ENCODE results near the gene PGA4. TPM values are rescaled to one million over a fixed set of nuclear protein-coding genes. Genes with fewer than 3 reads are reported as not detected.

Gene PGA4
- total RNA-seq, 2 experiments from 2014 or later: not detected

DNA sequence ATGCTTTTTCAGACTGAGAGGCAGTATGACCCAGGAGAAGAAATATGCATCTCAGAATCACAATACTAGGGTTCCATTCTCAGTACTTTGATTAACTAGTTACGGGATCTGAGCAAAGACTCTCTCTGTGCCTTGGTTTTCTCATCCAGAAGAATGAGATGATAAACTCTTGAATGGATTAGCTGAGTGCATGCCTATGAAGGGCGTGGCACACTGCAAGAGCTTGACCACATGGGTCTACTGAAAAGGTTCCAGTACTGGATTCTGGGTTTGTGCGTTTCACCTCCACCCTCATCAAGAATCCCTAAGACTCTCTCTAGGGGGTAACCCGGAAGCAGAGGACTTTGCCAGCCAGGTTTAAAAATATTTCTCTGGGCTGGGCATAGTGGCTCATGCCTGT is 44.5 kb downstream of the PGA4 start:
- DNase-seq: no peak
- POLR2A ChIA-PET: no interaction called here
- H3K27ac Mint-ChIP-seq: no peak overlapping the region
- no peaks in the 10 kb centered on the region for H3K36me3 Mint-ChIP-seq (ENCODE audit: low read depth)
- H3K4me3 Mint-ChIP-seq: no peak overlapping the region
- no peaks in the 10 kb centered on the region for H3K9me3 Mint-ChIP-seq
- no peaks in the 10 kb centered on the region for H3K27me3 Mint-ChIP-seq
- peaks cover 7% of the 10 kb centered on the region for H3K4me1 Mint-ChIP-seq
- CTCF ChIA-PET: interaction anchor here (0.6 kb wide), 1 partner anchor 13 kb away, joined by 3 read pairs; no protein-coding TSS in a partner anchor

DNA sequence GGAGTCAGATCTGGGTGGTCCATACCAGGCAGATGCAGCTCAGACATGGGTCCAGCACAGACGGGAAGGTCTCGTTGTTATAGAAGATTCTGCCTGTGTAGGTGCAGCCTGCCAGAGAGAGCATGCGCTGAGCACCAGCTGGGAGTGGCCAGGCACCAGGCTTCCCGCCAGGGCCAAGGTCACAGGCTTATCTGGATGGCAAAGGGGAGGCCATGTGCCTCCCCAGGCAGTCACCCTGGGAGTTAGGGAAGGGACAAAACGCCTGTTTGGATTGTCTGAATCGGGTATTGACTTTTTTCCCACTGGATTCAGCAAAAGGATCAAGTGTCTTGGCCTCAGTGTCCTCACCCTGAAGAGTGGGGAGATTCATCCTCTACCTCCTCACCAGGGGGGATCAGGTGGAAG is 45.3 kb downstream of the PGA4 start:
- Mint-ChIP-seq H3K9me3 (no peaks in the 10 kb centered on the region), H3K36me3 (ENCODE audit: low read depth) (no peaks in the 10 kb centered on the region), H3K4me3 (no peak overlapping the region), H3K4me1 (peaks cover 7% of the 10 kb centered on the region), H3K27ac (no peak overlapping the region), H3K27me3 (no peaks in the 10 kb centered on the region)
- POLR2A ChIA-PET: no interaction called here
- CTCF ChIA-PET: no interaction called here
- no peak for DNase-seq

DNA sequence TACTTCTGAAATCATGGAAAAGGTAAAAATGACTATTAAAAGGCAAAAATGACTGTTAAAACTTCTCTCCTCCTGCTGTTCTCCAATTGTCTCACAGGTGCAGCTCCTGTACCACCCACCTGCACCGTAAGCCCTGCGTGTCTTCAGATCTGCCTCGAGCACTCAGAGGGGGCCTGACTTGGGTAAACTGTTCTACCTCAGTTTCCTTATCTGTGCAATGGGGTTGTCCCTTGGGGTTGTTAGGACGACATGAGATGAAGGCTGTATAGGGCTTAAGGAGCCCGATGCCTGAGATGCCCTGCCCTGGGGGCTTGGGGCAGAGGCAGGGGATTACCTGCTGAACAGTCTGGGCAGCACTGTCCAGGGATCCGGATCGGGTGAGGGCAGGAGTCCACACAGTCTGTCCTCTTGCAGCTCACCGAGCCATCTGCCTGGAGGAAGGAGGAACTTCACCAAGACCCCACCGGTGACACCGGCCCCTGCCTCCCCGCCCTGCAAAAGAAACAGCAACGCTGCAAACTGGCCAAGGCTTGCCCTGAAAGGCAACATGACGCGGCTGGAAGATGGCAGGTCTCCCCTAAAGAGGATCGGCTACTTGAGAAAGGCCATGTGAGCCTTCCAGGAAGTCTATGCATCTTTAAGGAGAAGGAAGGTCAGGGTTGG is 46.6 kb downstream of the PGA4 start:
- H3K27ac Mint-ChIP-seq: no peak overlapping the region
- H3K4me3 Mint-ChIP-seq: no peak overlapping the region
- ChIA-PET CTCF (interaction anchor here (0.5 to 0.7 kb wide), 2 partner anchors 15 to 17 kb away, joined by 3 to 4 read pairs; no protein-coding TSS in a partner anchor), POLR2A (interaction anchor here (0.6 kb wide), 1 partner anchor 462 kb away, joined by 4 read pairs; no protein-coding TSS in a partner anchor)
- DNase-seq: no peak
- H3K4me1 Mint-ChIP-seq: peaks cover 7% of the 10 kb centered on the region
- H3K36me3 Mint-ChIP-seq (ENCODE audit: low read depth): no peaks in the 10 kb centered on the region
- no peaks in the 10 kb centered on the region for H3K9me3 Mint-ChIP-seq
- no peaks in the 10 kb centered on the region for H3K27me3 Mint-ChIP-seq

DNA sequence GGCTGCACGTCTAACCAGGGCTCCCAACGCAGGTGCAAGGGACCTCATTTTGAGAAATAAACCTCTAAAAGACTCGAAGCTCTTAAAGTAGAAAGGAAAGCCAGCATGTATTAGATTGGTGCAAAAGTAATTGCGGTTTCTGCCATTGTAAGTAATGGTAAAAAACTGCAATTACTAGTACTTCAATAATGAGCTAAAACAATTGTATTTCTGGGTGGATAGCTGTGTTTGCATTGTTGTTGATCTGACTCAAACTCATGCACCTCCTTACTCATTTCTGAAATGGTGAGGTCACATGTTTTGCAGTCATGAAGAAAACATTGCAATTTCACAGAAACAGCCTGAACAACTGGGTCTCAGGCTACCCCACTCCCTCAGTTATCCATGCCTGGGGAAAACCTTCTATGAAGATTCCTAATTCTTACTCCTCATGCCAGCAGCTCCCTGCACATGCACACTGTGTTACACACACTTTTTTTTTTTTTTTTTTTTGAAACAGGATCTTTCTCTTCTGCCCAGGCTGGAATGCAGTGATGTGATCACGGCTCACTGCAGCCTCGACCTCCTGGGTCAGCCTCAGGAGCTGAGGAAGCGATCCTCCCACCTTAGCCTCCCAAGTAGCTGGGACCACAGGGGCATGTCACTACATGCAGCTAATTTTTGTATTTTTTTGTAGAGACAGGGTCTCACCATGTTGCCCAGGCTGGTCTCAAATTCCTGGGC is 48.4 kb downstream of the PGA4 start:
- peak overlapping the region; percentile 59 for H3K27ac Mint-ChIP-seq
- H3K27me3 Mint-ChIP-seq: no peaks in the 10 kb centered on the region
- H3K4me3 Mint-ChIP-seq: no peak overlapping the region
- H3K4me1 Mint-ChIP-seq: peaks cover 7% of the 10 kb centered on the region
- CTCF ChIA-PET: interaction anchor here (0.6 to 1.6 kb wide), 9 partner anchors 10 to 440 kb away, joined by 3 to 5 read pairs (median 3); partner anchors contain the start of genes DDB1, TKFC and VWCE
- H3K9me3 Mint-ChIP-seq: no peaks in the 10 kb centered on the region
- H3K36me3 Mint-ChIP-seq (ENCODE audit: low read depth): no peaks in the 10 kb centered on the region
- DNase-seq: no peak
- POLR2A ChIA-PET: no interaction called here

DNA sequence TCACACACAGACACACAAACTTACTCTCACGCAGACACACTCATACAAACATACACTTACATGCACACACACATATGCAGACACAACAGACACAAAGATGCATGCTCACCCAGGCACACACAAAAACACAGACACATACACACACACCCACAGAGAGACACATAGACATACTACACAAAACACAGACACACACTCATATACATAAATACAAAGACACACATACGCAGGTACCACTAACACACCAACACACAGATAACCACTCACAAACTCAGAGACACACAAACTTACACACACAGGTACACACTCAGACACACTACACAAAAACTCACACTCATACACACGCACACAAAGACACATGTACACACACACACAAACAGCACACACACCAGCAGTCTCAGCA is 50.6 kb downstream of the PGA4 start:
- H3K27ac Mint-ChIP-seq: no peak overlapping the region
- CTCF ChIA-PET: no interaction called here
- POLR2A ChIA-PET: no interaction called here
- H3K9me3 Mint-ChIP-seq: no peaks in the 10 kb centered on the region
- H3K4me1 Mint-ChIP-seq: peaks cover 7% of the 10 kb centered on the region
- no peak for DNase-seq
- H3K4me3 Mint-ChIP-seq: no peak overlapping the region
- H3K27me3 Mint-ChIP-seq: no peaks in the 10 kb centered on the region
- H3K36me3 Mint-ChIP-seq (ENCODE audit: low read depth): no peaks in the 10 kb centered on the region

DNA sequence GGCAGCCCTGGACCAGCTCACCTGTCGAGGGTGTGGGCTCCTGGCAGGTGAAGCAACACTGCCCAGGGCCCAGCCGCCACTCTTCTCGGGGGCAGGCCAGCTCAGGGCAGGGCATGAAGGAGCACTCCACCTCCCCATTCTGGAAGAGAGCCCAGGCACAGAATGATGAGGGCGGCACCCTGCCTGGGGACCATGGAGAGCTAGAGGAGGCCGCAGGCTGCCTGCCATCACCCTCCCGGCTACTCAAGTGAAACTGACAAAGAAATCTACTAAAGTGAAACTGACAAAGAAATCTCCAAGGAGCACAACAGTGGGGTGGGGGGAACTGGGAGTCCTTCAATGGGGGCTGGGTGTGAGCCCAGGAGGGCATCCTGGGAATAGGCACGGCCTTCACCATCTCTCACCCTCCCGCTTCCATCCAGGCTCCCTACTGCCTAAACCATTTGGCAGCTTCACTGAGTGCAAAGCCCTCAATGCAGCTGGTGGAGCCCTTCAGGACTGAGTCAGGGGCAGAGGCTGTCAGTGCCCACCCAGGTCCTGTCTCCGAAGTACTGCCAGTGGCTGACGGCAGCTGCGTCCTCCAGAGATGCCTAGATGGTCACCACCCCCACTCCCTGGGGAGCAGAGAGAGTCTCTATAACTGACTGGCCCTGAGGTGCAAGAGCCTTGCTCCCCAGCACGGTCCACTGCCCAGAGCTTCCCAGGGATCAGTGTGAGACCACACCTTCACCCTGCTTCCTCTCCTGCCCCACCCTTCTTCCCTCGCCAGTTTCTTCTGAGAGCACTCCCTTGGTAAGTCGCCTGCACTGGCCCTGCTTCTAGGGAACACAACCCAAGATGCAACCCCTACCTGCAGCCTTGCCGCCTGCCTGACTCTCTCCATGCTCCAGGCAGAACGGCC is 51.3 kb downstream of the PGA4 start:
- Mint-ChIP-seq H3K27me3 (no peaks in the 10 kb centered on the region), H3K9me3 (no peaks in the 10 kb centered on the region), H3K27ac (no peak overlapping the region), H3K4me3 (no peak overlapping the region), H3K36me3 (ENCODE audit: low read depth) (no peaks in the 10 kb centered on the region), H3K4me1 (peaks cover 7% of the 10 kb centered on the region)
- CTCF ChIA-PET: interaction anchor here (0.6 to 1.3 kb wide), 2 partner anchors 54 to 162 kb away, joined by 3 read pairs; no protein-coding TSS in a partner anchor
- no peak for DNase-seq
- POLR2A ChIA-PET: no interaction called here

DNA sequence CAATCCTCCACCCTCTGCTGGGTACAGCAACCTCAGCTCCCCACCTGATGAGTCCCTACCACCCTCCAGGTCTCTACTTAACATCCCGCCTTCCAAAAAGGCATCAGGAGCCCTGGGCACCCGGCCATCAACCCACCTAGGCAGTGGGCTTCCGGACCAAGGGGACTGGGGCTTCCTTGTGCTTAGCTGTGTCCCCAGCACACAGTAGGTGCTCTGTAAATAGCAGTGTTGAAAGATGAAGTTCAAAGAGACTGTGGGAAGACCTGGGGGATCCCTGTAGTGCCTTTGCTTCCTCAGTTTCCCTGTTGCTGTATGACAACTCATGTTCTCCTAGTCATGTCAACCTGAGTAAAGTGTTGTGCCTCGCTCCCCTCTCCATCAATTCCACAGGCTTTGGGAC is 51.9 kb downstream of the PGA4 start:
- no peaks in the 10 kb centered on the region for H3K9me3 Mint-ChIP-seq
- no peak for DNase-seq
- H3K4me3 Mint-ChIP-seq: no peak overlapping the region
- ChIA-PET CTCF (interaction anchor here (0.6 to 1.3 kb wide), 2 partner anchors 54 to 162 kb away, joined by 3 read pairs; no protein-coding TSS in a partner anchor), POLR2A (no interaction called here)
- H3K36me3 Mint-ChIP-seq (ENCODE audit: low read depth): no peaks in the 10 kb centered on the region
- H3K4me1 Mint-ChIP-seq: peaks cover 7% of the 10 kb centered on the region
- H3K27me3 Mint-ChIP-seq: no peaks in the 10 kb centered on the region
- no peak overlapping the region for H3K27ac Mint-ChIP-seq

DNA sequence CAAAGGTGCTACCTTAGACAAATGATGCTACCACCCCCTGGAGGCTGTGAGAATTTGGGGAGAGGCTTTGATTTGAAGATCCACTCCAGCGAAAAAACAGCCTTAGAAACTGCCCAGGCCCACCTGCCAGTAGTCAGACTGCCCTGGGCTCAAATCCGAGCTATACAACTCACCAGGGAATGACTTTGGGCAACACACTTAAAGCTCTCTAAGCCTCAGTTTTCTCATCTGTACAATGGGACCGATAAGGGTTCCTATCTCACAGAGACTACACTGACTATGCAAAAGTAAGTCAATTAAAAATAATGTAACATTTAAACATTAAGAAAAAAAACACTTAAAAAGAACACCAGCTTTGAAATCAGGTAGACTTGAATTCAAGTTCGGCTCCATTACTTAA is 53.0 kb downstream of the PGA4 start:
- H3K9me3 Mint-ChIP-seq: no peaks in the 10 kb centered on the region
- H3K36me3 Mint-ChIP-seq (ENCODE audit: low read depth): no peaks in the 10 kb centered on the region
- H3K4me1 Mint-ChIP-seq: peaks cover 6% of the 10 kb centered on the region
- DNase-seq: no peak
- H3K4me3 Mint-ChIP-seq: no peak overlapping the region
- CTCF ChIA-PET: no interaction called here
- H3K27me3 Mint-ChIP-seq: no peaks in the 10 kb centered on the region
- no peak overlapping the region for H3K27ac Mint-ChIP-seq
- POLR2A ChIA-PET: no interaction called here

DNA sequence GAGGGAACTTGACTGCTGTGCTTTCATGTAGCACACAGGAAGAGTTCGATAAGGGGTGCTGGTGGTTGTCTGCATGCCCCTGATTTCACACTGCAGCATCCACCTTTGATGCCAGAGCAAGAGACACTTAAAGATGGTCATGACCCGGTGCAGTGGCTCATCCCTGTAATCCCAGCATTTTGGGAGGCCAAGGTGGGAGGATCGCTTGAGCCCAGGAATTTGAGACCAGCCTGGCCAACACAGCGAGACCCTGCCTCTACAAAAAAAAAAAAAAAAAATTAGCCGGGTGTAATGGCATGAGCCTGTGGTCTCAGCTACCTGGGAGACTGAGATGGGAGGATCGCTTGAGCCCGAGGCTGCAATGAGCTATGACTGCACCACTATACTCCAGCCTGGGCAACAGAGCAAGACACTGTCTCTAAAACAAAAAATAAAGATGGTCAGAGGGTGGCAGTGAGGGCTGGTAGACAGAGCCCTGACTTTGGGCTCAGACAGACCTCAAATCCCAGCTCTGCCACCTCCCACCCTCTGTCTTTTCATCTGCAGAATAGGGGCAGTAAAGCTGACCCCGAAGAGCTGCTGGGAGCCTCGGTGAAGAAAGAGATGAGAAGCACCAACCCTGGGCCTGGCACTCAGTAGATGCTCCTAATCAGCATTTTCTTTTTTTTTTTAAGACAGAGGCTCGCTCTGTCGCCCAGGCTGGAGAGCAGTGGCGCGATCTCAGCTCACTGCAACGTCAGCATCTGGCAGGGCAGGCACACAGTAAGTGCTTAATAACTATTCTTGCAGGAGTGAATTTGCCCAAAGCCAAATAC is 55.2 kb downstream of the PGA4 start:
- Mint-ChIP-seq H3K9me3 (no peaks in the 10 kb centered on the region), H3K4me3 (no peak overlapping the region), H3K27ac (no peak overlapping the region), H3K27me3 (no peaks in the 10 kb centered on the region), H3K36me3 (ENCODE audit: low read depth) (no peaks in the 10 kb centered on the region), H3K4me1 (no peaks in the 10 kb centered on the region)
- DNase-seq: no peak
- CTCF ChIA-PET: interaction anchor here (0.6 to 1.7 kb wide), 2 partner anchors 18 to 92 kb away, joined by 3 to 8 read pairs; partner anchors contain the start of gene VWCE
- POLR2A ChIA-PET: no interaction called here

DNA sequence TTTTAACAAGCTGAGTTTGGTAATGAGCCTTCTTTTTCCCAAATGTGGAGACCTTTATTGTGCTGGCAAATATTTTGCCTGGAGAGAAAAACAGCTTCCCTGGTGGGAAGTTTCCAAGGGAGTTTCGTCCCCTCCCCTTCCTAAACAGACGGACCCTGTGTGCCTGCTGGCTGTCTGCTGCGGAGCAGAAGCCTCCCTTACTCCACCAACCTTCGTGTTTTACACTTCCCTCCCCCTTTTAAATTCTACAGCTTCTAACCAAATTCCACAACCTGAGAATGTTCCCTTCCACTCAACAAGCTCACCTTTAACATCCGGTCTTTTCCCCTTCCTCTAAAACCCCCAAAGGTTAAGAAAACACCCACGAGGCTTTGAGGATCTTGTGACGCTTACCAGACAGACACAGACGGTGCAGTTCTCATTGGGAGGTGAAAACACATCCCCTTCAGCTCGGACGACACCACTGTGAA is 55.9 kb downstream of the PGA4 start:
- Mint-ChIP-seq H3K4me1 (no peaks in the 10 kb centered on the region), H3K27me3 (no peaks in the 10 kb centered on the region), H3K36me3 (ENCODE audit: low read depth) (no peaks in the 10 kb centered on the region), H3K9me3 (no peaks in the 10 kb centered on the region), H3K27ac (no peak overlapping the region), H3K4me3 (no peak overlapping the region)
- ChIA-PET CTCF (interaction anchor here (1.2 to 1.7 kb wide), 2 partner anchors 17 to 35 kb away, joined by 3 to 8 read pairs; partner anchors contain the start of gene VWCE), POLR2A (no interaction called here)
- no peak for DNase-seq

DNA sequence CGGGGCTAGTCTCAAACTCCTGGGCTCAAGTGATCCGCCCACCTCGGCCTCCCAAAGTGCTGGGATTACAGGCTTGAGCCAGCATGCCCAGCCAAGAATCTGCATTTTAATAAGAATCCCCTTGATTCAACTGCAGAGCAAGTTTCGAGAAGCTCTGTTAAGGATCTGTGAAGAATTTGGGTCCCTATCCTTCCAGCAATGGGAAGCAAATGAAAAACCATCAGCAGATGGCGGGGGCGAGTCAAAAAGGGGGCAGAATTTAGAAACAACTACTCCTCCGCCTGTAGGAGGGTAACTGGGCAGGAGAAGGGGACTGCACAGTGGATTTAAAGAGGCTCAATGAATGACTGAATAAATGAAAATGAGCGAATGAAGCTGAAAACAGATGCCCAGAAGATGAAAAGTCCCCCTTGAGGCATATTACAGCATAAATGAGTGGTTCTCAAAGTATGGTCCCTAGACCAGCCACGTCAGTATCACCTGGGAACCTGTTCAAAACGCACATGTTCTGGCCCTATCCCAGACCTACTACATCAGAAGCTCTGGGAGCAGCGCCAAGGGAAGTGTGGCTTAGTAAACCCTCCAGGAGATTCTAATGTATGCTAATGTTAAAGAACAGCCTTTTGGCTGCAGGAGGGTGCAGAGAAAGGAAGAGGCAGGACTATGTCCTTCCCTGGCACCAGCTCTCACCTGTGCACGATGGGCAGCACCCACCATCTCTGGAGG is 58.0 kb downstream of the PGA4 start:
- ChIA-PET CTCF (interaction anchor here (0.7 kb wide), 1 partner anchor 89 kb away, joined by 7 read pairs; no protein-coding TSS in a partner anchor), POLR2A (no interaction called here)
- H3K27ac Mint-ChIP-seq: no peak overlapping the region
- H3K9me3 Mint-ChIP-seq: no peaks in the 10 kb centered on the region
- no peaks in the 10 kb centered on the region for H3K36me3 Mint-ChIP-seq (ENCODE audit: low read depth)
- DNase-seq: no peak
- no peak overlapping the region for H3K4me3 Mint-ChIP-seq
- no peaks in the 10 kb centered on the region for H3K4me1 Mint-ChIP-seq
- no peaks in the 10 kb centered on the region for H3K27me3 Mint-ChIP-seq
